Muscle of leg (tissue), 11 donors: Measurements from ENCODE around the gene FARS2. TPM values are rescaled to one million over a fixed set of nuclear protein-coding genes. Genes with fewer than 3 reads are reported as not detected.

ENCODE experiments used
- DNase-seq: peaks from one replicate; pipeline ENCODE4 v3.0.0; 2013
- H3K27ac ChIP-seq: one replicate; pipeline ENCODE4 v1.5.1; 2013; ENCODE audit warnings: mild to moderate bottlenecking, low read length, control low read depth
- H3K27me3 ChIP-seq: one replicate; pipeline ENCODE4 v1.6.1; 2013; ENCODE audit warnings: low read length; ENCODE audit not compliant: control insufficient read depth, insufficient read depth
- H3K36me3 ChIP-seq: one replicate; pipeline ENCODE4 v1.6.1; 2013; ENCODE audit warnings: low read length; ENCODE audit not compliant: control insufficient read depth, insufficient read depth
- H3K4me1 ChIP-seq: one replicate; pipeline ENCODE4 v1.6.1; 2013; ENCODE audit warnings: low read length; ENCODE audit not compliant: control insufficient read depth, insufficient read depth
- H3K4me3 ChIP-seq: one replicate; pipeline ENCODE4 v1.5.1; 2013; ENCODE audit warnings: low read length, control low read depth
- H3K9me3 ChIP-seq: replicated peaks from 2 replicates; pipeline ENCODE4 v1.6.1; 2013; ENCODE audit warnings: low read depth, low read length; ENCODE audit not compliant: control insufficient read depth
- WGBS: methylation state at CpG from one replicate; pipeline ENCODE4 v1.1.5; 2013; ENCODE audit warnings: missing lambda C conversion rate; ENCODE audit not compliant: insufficient coverage; 5-methylcytosine and 5-hydroxymethylcytosine counted together
- polyA plus RNA-seq, 8 donors: library from polyadenylated mRNA; unstranded; fragments of 120-200 nt; gene quantifications; one replicate each; pipeline versions ENCODE4 v1.2.1 to v1.2.3, GENCODE V29; 2013; ENCODE audit warnings: inconsistent platforms in 1 of 8, low replicate concordance in 1 of 8; ENCODE audit not compliant: insufficient read length in 8 of 8, insufficient read depth in 1 of 8
- total RNA-seq: library from RNA; stranded (reverse); fragments of 120-200 nt; gene quantifications from one replicate; pipeline ENCODE4 v1.2.4, GENCODE V29; 2013

The FARS2 gene
- total and polyA plus RNA-seq, 9 donors, result 9.7 to 16.9 (median 12.4) TPM

GRCh38 chr6:5482619-5483018, 221.3 kb downstream of the FARS2 start:
- Histone ChIP-seq H3K9me3 (no peaks in the 10 kb centered on the region), H3K27ac (no peak overlapping the region), H3K36me3 (no peaks in the 10 kb centered on the region), H3K27me3 (no peaks in the 10 kb centered on the region), H3K4me1 (peaks cover 6% of the 10 kb centered on the region), H3K4me3 (no peak overlapping the region)
- 86% methylated on average over 2 of the region's 3 CpGs for WGBS
- no peak for DNase-seq

DNA sequence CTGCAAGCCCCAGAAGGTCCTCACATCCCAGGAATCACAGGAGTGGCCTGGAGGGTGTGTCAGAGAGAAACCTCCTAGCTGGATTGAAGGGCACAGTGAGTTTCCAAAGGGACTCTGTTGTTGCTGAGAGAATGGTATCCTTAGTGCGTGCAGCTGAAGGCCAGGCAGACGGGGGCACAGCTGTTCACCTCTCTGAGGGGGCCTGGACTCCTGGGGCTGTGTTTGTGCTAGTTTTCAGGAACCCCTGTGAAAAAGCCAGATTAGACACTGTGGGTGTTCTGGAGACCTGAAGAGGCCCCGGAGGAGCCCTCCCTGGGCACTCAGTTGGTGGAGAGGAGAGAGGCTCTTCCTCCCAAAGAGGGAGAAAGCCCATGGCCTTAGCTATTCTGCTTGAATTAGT, 223.4 kb downstream of the FARS2 start:
- peaks cover 6% of the 10 kb centered on the region for H3K4me1 ChIP-seq
- DNase-seq, result no peak
- no peaks in the 10 kb centered on the region for H3K36me3 ChIP-seq
- no peaks in the 10 kb centered on the region for H3K9me3 ChIP-seq
- H3K27me3 ChIP-seq, result no peaks in the 10 kb centered on the region
- H3K4me3 ChIP-seq, result no peak overlapping the region
- H3K27ac ChIP-seq, result no peak overlapping the region
- 86% methylated on average over 2 of the region's 3 CpGs for WGBS

- peaks cover 3% of the 10 kb centered on the region for H3K36me3 ChIP-seq
Measured at GRCh38 chr6:5486214-5486613, 224.9 kb downstream of the FARS2 start.

DNA sequence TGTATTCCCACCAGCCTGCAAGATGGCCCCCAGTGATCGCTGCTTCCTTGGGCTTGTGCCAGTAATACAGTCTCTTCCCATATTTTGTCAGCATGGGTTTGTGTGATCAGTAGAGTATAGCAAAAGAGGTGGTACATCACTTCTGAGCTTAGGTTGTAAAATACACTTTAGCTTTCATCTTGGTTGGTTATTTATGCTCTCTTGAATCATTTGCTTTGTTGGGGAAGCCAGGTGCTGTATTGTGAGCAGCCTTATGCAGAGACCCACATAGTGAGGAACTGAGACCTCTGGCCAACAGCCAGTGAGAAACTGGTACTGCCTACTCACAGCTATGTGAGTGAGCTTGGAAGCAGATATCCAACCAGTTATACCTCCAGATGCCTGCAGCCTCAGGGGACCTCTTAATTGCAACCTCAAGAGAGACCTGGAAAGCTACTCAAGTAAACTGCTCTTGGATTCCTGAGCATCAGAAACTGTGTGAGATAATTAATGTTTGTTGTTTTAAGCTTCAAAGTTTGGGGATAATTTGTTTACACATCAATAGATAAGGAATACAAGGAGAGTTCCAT, 229.3 kb downstream of the FARS2 start:
- Histone ChIP-seq H3K4me1 (no peaks in the 10 kb centered on the region), H3K9me3 (no peaks in the 10 kb centered on the region), H3K27ac (no peak overlapping the region), H3K4me3 (no peak overlapping the region), H3K27me3 (no peaks in the 10 kb centered on the region), H3K36me3 (peaks cover 3% of the 10 kb centered on the region)
- no peak for DNase-seq
- no CpG with 5 or more reads among the region's 1 CpG for WGBS

More at GRCh38 chr6:5486214-5486613, 224.9 kb downstream of the FARS2 start:
- Histone ChIP-seq H3K9me3 (no peaks in the 10 kb centered on the region), H3K4me3 (no peak overlapping the region), H3K4me1 (peaks cover 2% of the 10 kb centered on the region), H3K27me3 (no peaks in the 10 kb centered on the region), H3K27ac (no peak overlapping the region)
- no CpG with 5 or more reads among the region's 2 CpGs for WGBS
- DNase-seq, result no peak

- Histone ChIP-seq H3K27me3 (no peaks in the 10 kb centered on the region), H3K9me3 (no peaks in the 10 kb centered on the region), H3K4me3 (no peak overlapping the region), H3K36me3 (peaks cover 3% of the 10 kb centered on the region), H3K4me1 (no peaks in the 10 kb centered on the region), H3K27ac (no peak overlapping the region)
- no CpG with 5 or more reads among the region's 2 CpGs for WGBS
- no peak for DNase-seq
Measured at GRCh38 chr6:5492356-5492755, 231.0 kb downstream of the FARS2 start.

DNA sequence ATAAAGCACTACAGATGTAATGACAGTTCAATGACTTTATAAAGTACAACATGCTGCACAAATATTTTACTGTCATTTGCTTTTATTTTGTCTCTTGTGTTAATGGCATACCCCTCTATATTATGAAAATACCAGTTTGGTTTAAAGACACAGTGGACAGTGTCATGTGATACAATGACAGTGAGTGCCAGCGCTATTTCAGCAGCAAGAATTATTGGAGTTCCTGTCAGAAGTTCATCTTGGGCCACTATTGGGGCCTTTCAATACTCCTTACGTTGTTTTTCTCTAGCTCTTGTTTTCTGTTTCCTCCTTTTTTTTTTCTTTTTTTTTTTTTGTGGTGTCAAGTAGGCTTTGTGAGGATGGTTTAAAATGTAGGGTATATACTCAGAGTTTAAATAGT, 232.5 kb downstream of the FARS2 start:
- 83% methylated on average over 1 of the region's 2 CpGs for WGBS
- H3K27ac ChIP-seq, result no peak overlapping the region
- H3K4me1 ChIP-seq, result no peaks in the 10 kb centered on the region

GRCh38 chr6:5497896-5498578, 236.7 kb downstream of the FARS2 start:
- no peaks in the 10 kb centered on the region for H3K36me3 ChIP-seq
- H3K4me3 ChIP-seq, result no peak overlapping the region
- H3K27ac ChIP-seq, result no peak overlapping the region
- no peaks in the 10 kb centered on the region for H3K9me3 ChIP-seq
- no peaks in the 10 kb centered on the region for H3K4me1 ChIP-seq
- 90% methylated on average over 4 of the region's 10 CpGs for WGBS
- no peaks in the 10 kb centered on the region for H3K27me3 ChIP-seq
- DNase-seq, result no peak

More for the DNA sequence above, 232.5 kb downstream of the FARS2 start:
- H3K36me3 ChIP-seq, result peaks cover 3% of the 10 kb centered on the region
- H3K4me3 ChIP-seq, result no peak overlapping the region
- no peaks in the 10 kb centered on the region for H3K9me3 ChIP-seq
- H3K27me3 ChIP-seq, result no peaks in the 10 kb centered on the region
- DNase-seq, result no peak

DNA sequence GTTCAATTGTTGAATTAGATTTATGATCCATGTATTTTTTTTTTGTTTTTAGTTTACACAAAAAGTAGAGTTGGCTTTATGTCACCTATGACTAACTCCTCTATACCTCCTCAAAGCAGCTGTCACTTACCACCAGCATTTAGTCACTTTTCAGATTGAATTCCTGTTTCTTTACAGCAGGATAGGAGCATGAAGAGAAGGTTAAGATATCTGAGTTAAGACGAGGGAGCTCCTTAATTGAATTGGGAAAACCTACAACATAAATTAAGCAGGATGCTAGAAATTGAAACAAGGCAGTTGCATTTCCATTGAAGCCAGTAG, 237.2 kb downstream of the FARS2 start:
- no CpG with 5 or more reads among the region's 1 CpG for WGBS
- Histone ChIP-seq H3K27me3 (no peaks in the 10 kb centered on the region), H3K27ac (no peak overlapping the region), H3K4me3 (no peak overlapping the region), H3K9me3 (no peaks in the 10 kb centered on the region), H3K4me1 (no peaks in the 10 kb centered on the region), H3K36me3 (no peaks in the 10 kb centered on the region)
- no peak for DNase-seq

DNA sequence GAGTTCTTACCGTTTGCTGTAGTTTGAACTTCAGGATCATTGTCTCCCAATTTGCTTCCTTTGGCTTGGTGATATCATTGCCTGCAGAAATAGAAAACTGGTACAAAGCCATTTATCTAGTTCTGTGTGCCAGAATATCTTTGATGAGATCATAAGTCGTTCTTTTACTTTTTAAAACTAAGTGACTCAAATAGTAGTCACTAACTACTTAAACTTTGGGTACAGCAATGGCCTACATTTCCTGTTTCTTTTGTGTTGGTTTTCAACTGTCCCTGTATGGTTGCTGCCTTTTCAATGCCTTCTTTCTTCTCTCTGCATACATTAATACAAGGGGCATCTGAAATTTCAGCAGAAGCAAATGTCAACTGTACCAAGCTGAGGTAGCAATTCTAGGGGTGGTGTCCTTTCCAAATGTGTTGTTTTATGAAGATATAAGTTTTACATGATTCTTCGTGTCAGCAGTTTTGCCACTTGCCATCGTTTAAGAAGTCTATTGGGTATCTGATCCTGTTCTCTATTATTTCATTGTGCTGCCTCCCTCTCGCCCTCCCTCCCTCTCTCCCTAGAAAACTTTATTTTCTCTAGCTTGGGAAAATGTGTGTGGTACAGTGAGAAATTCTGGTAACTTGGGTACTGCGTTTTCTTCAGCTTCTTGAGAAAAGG, 238.5 kb downstream of the FARS2 start:
- no peaks in the 10 kb centered on the region for H3K36me3 ChIP-seq
- no peak overlapping the region for H3K27ac ChIP-seq
- no peaks in the 10 kb centered on the region for H3K27me3 ChIP-seq
- WGBS, result 50% methylated on average over 1 of the region's 6 CpGs
- H3K4me3 ChIP-seq, result no peak overlapping the region
- H3K4me1 ChIP-seq, result no peaks in the 10 kb centered on the region
- no peak for DNase-seq
- H3K9me3 ChIP-seq, result no peaks in the 10 kb centered on the region

DNA sequence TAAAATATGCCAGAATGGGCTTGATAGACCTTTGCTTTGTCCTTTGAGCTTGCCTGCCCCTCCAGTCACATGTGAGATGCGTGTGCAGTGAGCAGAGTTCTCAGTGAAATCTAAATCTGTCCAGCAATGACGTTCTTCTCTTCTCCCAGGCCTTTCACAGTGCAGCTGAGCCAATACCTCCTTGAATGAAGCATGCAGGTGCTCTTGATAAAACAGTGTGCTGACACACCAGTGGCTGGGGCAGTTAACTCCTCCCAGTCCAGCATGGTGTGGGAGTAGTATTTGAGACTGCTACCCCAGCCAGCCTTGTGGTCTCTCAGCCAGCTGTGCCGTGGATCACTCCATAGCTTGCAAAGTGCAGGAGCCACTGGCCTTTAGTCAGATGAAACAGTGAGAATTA, 240.5 kb downstream of the FARS2 start:
- no peaks in the 10 kb centered on the region for H3K9me3 ChIP-seq
- peak; percentile 14 for DNase-seq
- no peaks in the 10 kb centered on the region for H3K4me1 ChIP-seq
- H3K4me3 ChIP-seq, result no peak overlapping the region
- H3K36me3 ChIP-seq, result no peaks in the 10 kb centered on the region
- 67% methylated on average over 1 of the region's 3 CpGs for WGBS
- H3K27ac ChIP-seq, result no peak overlapping the region
- H3K27me3 ChIP-seq, result no peaks in the 10 kb centered on the region
